Stimulated activated naive CD8-positive, alpha-beta T cell treated with anti-CD3 and anti-CD28 coated beads, Interleukin-15, amount 100 ng/mL, for 72 hours (primary cell): ENCODE results near the gene CMTM3.
"Not testable (repeated sequence)": the region's sequence is repeated elsewhere in the genome, so short reads cannot be mapped to it uniquely, and the experiment has no call there.

Experiments
- ATAC-seq: fragments of 150-1000 bp; cut with Tn5 transposase; 2 replicates; pipeline ENCODE4 v1.10.0; 2021; ENCODE audit warnings: mild to moderate bottlenecking, moderate library complexity
- DNase-seq, 2 donors: peaks; one replicate each; pipeline ENCODE4 v3.0.0; 2021 to 2022
- H3K27ac Mint-ChIP-seq, 2 donors: one replicate each; pipeline ENCODE4 v1.8.0; 2022; ENCODE audit warnings: mild to moderate bottlenecking in 2 of 2, mixed read lengths in 2 of 2, moderate library complexity in 2 of 2
- H3K27me3 Mint-ChIP-seq: one replicate; pipeline ENCODE4 v1.8.0; 2022; ENCODE audit warnings: mixed read lengths
- H3K4me1 Mint-ChIP-seq: one replicate; pipeline ENCODE4 v1.8.0; 2022; ENCODE audit warnings: mild to moderate bottlenecking, mixed read lengths
- H3K4me3 Mint-ChIP-seq, 2 donors: one replicate each; pipeline ENCODE4 v1.8.0; 2022; ENCODE audit warnings: mild to moderate bottlenecking in 2 of 2, mixed read lengths in 2 of 2, moderate library complexity in 1 of 2
- H3K9me3 Mint-ChIP-seq, 2 donors: one replicate each; pipeline ENCODE4 v1.8.0; 2022; ENCODE audit warnings: mixed read lengths in 2 of 2

CMTM3 gene

DNA sequence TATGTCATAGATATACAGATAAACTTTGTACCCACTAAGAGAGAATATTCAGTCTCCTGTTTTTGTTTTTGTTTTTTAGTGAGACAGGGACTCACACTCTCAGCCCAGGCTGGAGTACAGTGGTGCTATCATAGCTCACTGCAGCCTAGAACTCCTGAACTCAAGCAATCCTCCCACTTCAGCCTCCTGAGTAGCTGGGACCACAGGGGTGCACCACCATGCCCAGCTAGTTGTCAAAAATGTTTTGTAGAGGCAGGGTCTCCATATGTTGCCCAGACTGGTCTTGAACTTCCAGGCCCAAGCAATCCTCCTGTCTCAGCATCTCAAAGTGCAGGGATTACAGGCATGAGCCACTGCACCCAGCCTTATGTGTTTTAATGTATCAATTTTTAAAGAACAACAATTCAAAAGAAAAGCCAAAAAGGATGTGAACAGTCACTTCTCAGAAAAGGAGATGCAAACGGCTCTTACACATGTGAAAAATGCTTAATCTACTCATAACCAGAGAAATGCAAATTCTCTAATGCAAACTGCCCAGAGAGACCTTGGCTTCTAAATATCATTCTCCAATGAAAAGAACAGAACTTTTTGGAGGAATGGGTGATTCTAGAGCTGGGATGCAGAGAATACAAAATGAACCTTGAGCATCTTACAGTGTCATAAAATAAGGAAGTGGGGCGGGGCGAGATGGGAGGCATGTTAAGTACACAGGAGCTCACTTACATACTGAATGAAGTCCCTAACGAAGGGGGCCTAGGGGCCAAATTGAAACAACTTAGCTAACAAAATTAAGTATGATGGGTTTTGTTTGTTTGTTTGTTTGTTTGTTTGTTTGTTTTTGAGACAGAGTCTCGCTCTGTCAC, 7.3 kb upstream of the CMTM3 start:
- H3K9me3 Mint-ChIP-seq, result peaks cover 8 to 11% of the 10 kb centered on the region in 2 donors
- H3K27ac Mint-ChIP-seq, result no peak overlapping the region
- DNase-seq (no peak), ATAC-seq (peak; percentile 75)
- H3K4me3 Mint-ChIP-seq, result no peak overlapping the region
- peaks cover 42% of the 10 kb centered on the region for H3K4me1 Mint-ChIP-seq
- peaks cover 2% of the 10 kb centered on the region for H3K27me3 Mint-ChIP-seq

DNA sequence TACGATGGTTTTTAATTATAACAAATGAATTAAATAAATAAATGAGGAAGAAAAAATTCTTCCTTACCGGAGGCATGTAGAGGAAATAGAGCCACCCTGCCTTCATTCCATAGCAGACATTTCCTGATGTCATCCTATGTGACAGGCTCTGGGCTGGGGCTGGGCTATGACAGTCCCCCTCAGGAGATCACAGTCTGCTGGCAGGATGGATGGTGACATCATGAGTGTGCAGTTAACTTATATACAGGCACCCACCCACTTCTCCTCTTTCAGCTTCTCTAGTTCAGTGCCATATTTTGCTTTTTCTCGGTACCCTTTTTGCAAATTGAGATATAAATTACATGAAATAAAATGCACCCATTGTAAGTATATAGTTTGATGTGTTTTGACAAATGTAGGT, 6.4 kb upstream of the CMTM3 start:
- no peak overlapping the region for H3K27ac Mint-ChIP-seq

DNA sequence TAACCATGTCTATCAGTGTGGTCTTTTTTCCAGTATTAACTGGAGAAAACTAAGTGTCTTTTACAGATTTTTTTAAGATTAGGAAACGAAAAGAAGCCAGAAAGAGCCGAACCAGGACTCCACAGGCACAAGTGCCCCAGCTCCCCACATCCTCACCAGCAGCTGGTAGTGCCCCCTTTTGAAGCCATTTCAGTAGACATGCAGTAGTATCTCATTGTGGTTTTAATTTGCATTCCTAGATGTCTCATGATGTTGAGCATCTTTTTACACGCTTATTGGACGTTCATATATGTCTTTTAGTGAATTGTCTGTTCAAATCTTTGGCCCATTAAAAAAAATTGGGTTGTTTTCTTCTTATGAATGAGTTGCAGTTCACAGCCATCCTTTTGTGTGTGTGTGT, 4.8 kb upstream of the CMTM3 start:
- Mint-ChIP-seq H3K4me1 (peaks cover 58% of the 10 kb centered on the region), H3K27ac (no peak overlapping the region), H3K27me3 (no peaks in the 10 kb centered on the region), H3K4me3 (no peak overlapping the region), H3K9me3 (peaks cover 8 to 11% of the 10 kb centered on the region in 2 donors)
- ATAC-seq, result no peak
- no peak for DNase-seq

More for the DNA sequence above, 6.4 kb upstream of the CMTM3 start:
- no peak for DNase-seq
- Mint-ChIP-seq H3K4me1 (peaks cover 48% of the 10 kb centered on the region), H3K9me3 (peaks cover 8 to 11% of the 10 kb centered on the region in 2 donors), H3K27me3 (no peaks in the 10 kb centered on the region), H3K4me3 (no peak overlapping the region)
- peak; percentile 75 for ATAC-seq

DNA sequence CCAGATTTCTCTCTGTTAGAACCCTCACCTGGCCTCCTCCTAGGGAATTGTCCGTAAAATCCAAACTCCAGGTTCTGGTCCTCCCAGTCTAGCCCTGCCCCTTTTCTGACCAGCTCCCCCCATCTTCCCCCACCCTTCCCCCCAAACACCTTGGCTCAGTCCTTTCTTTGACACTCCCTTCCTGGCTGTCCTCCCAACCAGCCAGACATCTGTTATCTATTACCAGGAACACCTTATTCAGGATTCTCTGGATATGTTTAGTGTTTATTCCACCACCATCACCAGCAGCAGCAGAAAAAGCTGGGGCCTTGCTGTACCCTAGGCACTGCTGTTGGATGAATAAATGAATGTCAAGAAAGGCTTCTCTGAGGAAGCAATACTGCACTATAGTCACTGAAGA, 4.0 kb upstream of the CMTM3 start:
- peaks cover 58% of the 10 kb centered on the region for H3K4me1 Mint-ChIP-seq
- H3K4me3 Mint-ChIP-seq, result no peak overlapping the region
- no peak for ATAC-seq
- H3K9me3 Mint-ChIP-seq, result peaks cover 8 to 11% of the 10 kb centered on the region in 2 donors
- H3K27ac Mint-ChIP-seq, result no peak overlapping the region
- no peak for DNase-seq
- no peaks in the 10 kb centered on the region for H3K27me3 Mint-ChIP-seq

DNA sequence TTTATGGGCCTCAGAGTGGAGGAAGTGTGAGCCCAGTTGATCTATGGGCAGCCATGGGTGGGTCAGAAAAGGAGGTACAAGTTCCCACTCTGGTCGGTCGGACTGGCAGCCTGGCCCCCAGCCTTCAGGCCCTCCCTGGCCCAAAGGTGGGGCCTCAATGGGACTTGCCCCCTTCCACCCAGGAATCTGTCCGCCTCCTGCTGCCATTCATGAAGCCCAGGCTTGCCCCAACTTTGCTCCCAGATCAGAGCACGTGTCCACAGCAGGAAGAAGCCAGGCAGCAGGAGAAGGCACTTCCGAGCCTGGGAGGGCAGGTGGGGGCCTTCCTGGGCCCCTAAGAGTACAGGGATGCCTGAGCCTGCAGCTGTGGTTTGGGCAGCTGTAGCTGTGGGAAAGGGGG, 3.0 kb upstream of the CMTM3 start:
- no peak for DNase-seq
- H3K4me3 Mint-ChIP-seq, result no peak overlapping the region
- peaks cover 65% of the 10 kb centered on the region for H3K4me1 Mint-ChIP-seq
- peaks cover 8 to 11% of the 10 kb centered on the region in 2 donors for H3K9me3 Mint-ChIP-seq
- H3K27ac Mint-ChIP-seq, result no peak overlapping the region
- H3K27me3 Mint-ChIP-seq, result no peaks in the 10 kb centered on the region
- ATAC-seq, result no peak

DNA sequence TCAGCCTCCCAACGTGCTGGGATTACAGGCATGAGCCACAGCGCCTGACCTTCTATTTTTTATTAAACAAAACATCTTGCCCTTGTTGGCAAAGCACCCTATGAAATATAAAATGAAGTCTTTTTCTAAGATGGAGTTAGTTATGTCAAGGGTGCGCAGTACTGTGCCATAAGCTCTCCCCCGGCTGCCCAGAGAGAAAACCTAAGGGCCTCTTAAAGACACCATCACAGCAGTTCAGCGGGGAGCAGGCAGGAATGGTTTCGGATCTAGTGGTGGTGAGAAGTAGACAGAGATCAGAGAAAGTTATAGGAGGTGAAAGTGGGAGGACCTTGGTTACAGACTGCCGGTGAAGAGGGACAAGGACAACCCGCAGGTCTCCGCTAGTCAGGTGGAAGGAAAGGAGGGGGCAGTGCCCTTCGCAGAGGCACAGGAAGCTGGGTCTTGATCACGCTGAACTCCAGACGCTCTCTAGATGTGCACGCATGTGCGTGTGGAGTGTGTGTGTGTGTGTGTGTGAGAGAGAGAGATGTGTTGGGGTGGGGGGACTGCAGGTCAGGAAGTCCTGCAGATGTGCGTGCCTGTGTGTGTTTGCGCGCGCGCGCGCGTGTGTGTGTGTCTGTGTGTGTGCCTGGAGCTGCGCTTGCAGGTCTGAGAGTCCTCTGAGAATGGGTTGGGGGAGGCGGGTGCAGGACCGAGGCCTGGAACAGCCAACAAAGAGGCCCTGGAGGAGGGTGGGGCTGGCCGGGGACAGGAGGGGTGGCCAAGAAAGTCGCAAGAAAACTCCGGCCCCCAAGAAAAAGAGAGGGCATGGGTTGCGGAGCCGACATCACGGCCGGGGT, 748 bp upstream of the CMTM3 start:
- peaks cover 8 to 11% of the 10 kb centered on the region in 2 donors for H3K9me3 Mint-ChIP-seq
- ATAC-seq (peak; percentile 68), DNase-seq (peak; percentile 70 to 76)
- peak overlapping the region; percentile 88 to 96 for H3K27ac Mint-ChIP-seq
- peak overlapping the region; percentile 86 to 88 for H3K4me3 Mint-ChIP-seq
- H3K27me3 Mint-ChIP-seq, result no peaks in the 10 kb centered on the region
- peaks cover 65% of the 10 kb centered on the region for H3K4me1 Mint-ChIP-seq

DNA sequence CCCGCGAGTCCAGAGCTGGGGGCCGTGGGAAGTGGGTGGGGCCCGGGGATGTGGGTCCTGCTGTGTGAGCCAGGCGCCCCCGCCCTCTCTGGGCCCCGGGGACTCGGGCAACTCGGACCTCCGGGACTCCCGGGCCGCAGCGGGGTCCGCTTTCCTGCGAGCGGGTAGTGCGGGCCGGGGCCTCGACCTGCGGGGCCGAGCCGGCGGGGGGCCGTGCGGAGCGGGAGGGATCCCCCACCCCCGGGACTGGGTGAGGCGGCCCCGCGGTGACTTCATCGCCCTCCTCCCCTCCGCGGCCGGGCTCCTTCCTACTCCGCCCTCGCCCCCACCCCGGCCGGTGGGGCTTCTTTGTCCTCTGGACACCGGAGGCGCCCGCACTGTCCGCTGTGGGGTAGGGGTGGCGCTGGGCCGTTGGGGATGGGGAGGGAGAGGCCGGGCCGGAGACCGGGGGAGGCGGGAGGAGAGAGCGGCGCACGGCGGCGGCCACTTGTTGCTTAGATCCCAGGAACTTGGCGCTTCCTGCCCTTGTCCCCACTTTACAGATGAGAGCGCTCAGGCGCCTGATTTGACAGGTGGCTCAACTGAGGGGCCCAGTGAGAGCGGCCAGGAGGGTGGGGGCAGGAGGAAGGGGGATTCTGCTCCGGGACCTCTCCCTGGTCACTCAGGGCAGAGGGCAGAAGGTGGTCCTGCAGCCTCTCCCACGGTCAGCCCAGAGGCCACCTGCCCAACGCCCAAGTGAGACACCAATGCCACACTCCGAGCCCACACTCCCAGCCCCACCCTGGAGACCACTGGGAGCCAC, 874 bp downstream of the CMTM3 start:
- H3K4me3 Mint-ChIP-seq, result peak overlapping the region; percentile 78 to 79
- peaks cover 8 to 10% of the 10 kb centered on the region in 2 donors for H3K9me3 Mint-ChIP-seq
- peak overlapping the region; percentile 72 to 74 for H3K27ac Mint-ChIP-seq
- ATAC-seq (peak; percentile 44), DNase-seq (no peak)
- H3K4me1 Mint-ChIP-seq, result peaks cover 60% of the 10 kb centered on the region
- no peaks in the 10 kb centered on the region for H3K27me3 Mint-ChIP-seq

DNA sequence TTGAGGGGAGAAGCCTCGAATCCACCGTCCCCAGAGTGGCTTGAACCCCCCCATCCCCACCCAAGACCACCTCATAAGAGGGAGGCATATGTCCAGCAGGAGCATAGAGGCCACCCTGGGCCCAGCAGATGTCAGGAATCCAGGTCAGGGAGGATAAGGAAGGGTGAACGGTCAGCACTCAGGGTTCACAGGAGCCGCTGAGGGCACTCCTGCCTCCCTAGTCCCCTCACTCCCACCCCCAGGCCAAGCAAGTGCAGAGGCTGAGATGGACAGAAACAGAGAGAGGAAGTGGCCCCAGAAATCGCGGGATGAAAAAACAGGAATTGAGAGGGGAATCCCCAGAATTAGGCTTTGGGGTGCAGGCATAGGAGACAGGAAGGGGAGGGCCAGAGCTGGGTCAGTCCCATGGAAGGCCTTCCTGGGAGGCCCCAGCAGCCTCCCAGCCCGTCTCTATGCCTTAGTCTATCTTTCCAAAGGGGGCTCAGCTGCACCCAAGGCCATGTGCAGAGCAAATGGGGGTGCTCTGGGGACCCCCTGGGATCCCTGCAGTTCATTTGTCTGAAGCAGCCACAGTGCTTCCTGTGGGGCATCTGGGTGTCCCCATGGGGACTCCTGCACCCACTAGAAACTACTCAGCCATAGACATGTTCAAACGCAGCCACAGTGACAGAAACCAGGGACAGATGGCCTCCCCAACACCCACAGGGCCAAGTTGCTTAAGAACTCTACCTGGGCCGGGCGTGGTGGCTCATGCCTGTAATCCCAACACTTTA, 1.7 kb downstream of the CMTM3 start:
- Mint-ChIP-seq H3K27ac (peak overlapping the region; percentile 72 to 74), H3K27me3 (no peaks in the 10 kb centered on the region), H3K9me3 (peaks cover under 1 to 2% of the 10 kb centered on the region in 2 donors), H3K4me3 (peak overlapping the region; percentile 78 to 79), H3K4me1 (peaks cover 57% of the 10 kb centered on the region)
- DNase-seq (peak in 1 of 2 donors; percentile 35), ATAC-seq (no peak)

DNA sequence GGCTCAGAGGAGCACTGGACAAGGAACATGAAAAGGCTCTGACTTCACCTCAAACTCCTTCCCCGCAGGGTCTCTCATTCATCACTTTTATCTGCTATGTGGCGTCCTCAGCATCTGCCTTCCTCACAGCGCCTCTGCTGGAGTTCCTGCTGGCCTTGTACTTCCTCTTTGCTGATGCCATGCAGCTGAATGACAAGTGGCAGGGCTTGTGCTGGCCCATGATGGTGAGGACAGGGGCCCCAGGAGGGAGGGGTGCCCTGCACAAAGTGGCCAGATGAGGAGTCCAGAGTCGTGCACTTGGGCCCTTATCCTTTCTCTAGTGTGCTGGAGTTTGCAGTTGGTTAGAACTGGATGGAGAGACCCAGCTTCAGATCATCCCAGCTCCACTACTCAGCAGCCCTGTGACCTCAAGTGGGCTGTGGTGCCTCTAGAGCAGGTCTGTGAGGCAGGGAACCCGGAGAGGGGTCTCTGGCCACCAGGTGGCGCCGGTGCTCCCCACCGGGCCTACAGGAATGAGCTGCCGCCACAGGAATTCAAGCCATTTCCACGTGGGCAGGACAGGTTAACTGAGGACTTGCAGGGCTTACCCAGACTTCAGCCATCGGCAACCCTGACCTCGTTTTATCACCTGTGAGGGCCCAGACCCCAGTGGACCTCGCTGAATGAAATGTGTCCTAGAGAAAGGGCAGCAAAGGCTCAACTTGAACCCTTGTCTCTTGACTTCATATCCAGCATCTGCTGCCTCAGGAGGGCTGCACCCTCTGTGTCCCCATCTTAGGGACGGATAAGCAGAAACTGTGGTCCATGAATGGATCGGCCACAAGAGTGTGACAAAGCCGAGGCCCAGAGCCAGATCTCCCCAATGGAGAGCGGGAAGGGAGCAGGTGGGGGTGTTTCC, 4.0 kb downstream of the CMTM3 start:
- H3K4me3 Mint-ChIP-seq, result peak overlapping the region in 1 of 2 donors; percentile 48
- peak overlapping the region; percentile 30 to 40 for H3K27ac Mint-ChIP-seq
- ATAC-seq, result peak; percentile 50
- peaks cover 48% of the 10 kb centered on the region for H3K4me1 Mint-ChIP-seq
- DNase-seq, result peak; percentile 78 to 84
- no peaks in the 10 kb centered on the region for H3K27me3 Mint-ChIP-seq
- no peaks in the 10 kb centered on the region for H3K9me3 Mint-ChIP-seq

DNA sequence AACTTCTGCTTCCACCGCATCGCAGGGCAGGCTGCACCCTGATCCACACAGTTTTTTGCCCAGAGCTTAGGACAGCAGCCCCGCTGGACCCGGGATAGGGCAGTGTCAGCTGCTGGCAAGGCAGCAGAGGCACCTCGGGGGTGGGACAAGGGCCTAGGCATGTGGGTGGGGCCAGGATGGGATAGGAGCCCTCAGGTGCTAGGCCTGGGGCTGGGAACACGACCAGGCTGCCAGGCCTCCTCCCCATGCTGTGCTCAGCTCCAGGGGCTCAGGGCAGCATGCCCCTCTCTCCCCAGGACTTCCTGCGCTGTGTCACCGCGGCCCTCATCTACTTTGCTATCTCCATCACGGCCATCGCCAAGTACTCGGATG, 4.6 kb downstream of the CMTM3 start:
- no peak overlapping the region for H3K27ac Mint-ChIP-seq
- DNase-seq (no peak), ATAC-seq (no peak)
- no peaks in the 10 kb centered on the region for H3K9me3 Mint-ChIP-seq
- H3K27me3 Mint-ChIP-seq, result no peaks in the 10 kb centered on the region
- H3K4me1 Mint-ChIP-seq, result peaks cover 42% of the 10 kb centered on the region
- no peak overlapping the region for H3K4me3 Mint-ChIP-seq

DNA sequence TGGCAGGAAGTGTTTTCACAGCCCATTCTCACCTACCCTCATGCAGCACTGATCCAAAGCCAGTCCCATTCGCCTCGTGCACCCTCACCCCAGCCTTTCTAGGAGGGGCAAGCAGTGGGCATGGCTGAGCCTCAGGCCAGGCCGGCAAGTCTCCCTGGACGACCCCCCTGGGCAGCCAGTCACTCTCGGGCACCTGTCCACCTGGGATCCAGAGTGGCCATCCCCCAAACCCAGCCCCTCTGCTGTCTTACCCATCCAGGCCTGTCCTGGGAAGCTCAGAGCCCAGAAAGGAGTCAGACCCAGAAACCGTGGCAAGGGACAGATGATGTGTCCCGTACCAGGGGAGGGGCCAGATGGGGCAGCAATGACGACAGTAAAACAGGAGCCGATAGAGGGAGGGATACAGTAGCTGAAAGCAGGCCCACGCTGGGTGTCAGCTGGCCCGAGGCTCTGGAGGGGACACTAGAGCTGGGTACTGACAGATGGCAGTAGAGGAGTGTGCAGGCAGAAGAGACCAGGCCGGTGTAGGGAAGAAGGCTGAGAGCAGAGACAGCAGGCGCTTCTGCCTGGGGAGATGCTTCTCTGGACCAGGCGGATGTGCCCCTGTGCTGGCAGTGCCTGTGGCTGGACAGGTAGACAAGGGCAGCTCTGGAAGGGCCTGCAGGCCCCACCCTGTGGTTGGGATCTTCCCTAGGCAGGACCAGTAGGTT, 5.8 kb downstream of the CMTM3 start:
- Mint-ChIP-seq H3K27me3 (no peaks in the 10 kb centered on the region), H3K4me3 (no peak overlapping the region), H3K9me3 (no peaks in the 10 kb centered on the region), H3K27ac (peak overlapping the region in 1 of 2 donors; percentile 34), H3K4me1 (peaks cover 41% of the 10 kb centered on the region)
- DNase-seq (no peak), ATAC-seq (no peak)

DNA sequence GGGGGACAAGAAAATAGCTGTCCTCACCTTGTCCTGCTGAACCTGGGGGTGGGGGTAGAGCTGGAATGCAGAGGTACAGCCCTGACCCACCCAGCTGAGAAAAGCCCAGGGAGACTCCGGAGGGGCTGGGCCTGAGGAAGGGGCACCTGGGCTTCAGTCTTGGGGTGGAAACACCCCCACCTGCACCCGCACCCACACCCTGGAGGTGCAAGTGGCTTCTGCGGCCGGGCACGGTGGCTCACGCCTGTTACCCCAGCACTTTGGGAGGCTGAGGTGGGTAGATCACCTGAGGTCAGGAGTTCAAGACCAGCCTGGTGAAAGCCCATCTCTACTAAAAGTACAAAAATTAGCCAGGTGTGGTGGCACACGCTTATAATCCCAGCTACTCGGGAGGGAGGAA, 7.4 kb downstream of the CMTM3 start:
- H3K4me1 Mint-ChIP-seq, result peaks cover 27% of the 10 kb centered on the region
- ATAC-seq, H3K9me3 Mint-ChIP-seq, DNase-seq, H3K27ac Mint-ChIP-seq, H3K4me3 Mint-ChIP-seq, H3K27me3 Mint-ChIP-seq: not testable (repeated sequence)

DNA sequence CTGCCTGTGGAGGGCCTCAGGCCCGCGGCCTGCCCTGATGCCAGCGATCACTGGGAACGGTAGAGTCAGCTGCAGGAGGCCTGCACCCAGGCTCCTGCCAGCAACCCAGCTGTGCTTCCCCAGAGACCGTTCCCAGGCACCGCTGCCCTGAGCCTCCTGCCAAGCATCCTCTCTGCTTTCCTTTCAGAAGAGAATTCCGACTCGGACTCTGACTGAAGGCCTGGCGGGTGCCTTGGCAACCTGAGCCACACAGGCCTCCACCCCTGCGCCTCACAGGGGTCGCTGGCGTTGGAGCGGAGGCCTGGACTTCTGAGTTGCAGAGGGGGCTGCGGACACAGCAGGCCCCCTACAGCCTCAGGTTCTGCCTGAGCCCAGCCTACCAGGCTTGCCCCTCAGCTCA, 7.9 kb downstream of the CMTM3 start:
- no peaks in the 10 kb centered on the region for H3K9me3 Mint-ChIP-seq
- no peaks in the 10 kb centered on the region for H3K27me3 Mint-ChIP-seq
- ATAC-seq (no peak), DNase-seq (no peak)
- H3K4me1 Mint-ChIP-seq, result peaks cover 22% of the 10 kb centered on the region
- H3K27ac Mint-ChIP-seq, result no peak overlapping the region
- no peak overlapping the region for H3K4me3 Mint-ChIP-seq
